SH-SY5Y (cell line): ENCODE data around the gene GSN.

ENCODE experiments used
- GATA2 ChIP-seq: IDR thresholded peaks from 2 replicates; pipeline ENCODE4 v1.6.1; 2011; ENCODE audit warnings: mild to moderate bottlenecking, low read depth, low read length
- GATA3 ChIP-seq: IDR thresholded peaks from 2 replicates; pipeline ENCODE4 v1.6.1; 2011; ENCODE audit warnings: low read depth, mild to moderate bottlenecking, low read length, moderate library complexity

DNA sequence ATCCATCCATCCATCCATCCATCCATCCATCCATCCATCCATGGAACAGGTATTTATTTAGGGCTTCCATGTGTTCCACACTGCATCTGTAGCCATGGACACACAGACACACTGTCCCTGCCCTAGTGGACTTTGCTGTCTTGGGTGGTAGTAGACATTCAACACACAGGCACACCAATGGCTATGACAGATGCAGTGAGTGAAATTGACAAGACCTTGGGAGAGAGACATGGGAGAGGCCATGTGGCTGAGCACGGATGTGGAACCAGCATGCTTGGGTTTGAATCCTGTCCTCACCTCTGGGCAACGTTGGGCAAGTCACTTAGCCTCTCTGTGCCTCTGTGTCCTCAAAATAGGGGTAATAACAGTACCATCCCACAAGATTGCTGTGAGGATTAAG is 56.8 kb downstream of the GSN start:
- TF ChIP-seq GATA2 (no peak), GATA3 (no peak)
